Type B pancreatic cell (in vitro differentiated cells): ENCODE measurements around the gene ZNF732. TPM values are rescaled to one million over a fixed set of nuclear protein-coding genes. Genes with fewer than 3 reads are reported as not detected.

Source experiments
- DNase-seq: peaks from one replicate; pipeline ENCODE4 v3.0.0; 2021; ENCODE audit warnings: mixed read lengths; ENCODE audit not compliant: unreplicated experiment; ENCODE audit errors: extremely low spot score
- H3K27ac Mint-ChIP-seq: 2 replicates; pipeline ENCODE4 v1.8.0; 2021; ENCODE audit warnings: mild to moderate bottlenecking, mixed read lengths
- H3K27me3 Mint-ChIP-seq: 2 replicates; pipeline ENCODE4 v1.8.0; 2021; ENCODE audit warnings: mixed read lengths
- H3K36me3 Mint-ChIP-seq: 2 replicates; pipeline ENCODE4 v1.8.0; 2021; ENCODE audit warnings: mixed read lengths
- H3K4me1 Mint-ChIP-seq: one replicate; pipeline ENCODE4 v1.8.0; 2021; ENCODE audit warnings: mixed read lengths; ENCODE audit not compliant: unreplicated experiment
- H3K4me3 Mint-ChIP-seq: 2 replicates; pipeline ENCODE4 v1.8.0; 2021; ENCODE audit warnings: mild to moderate bottlenecking, mixed read lengths
- H3K9me3 Mint-ChIP-seq: 2 replicates; pipeline ENCODE4 v1.8.0; 2021; ENCODE audit warnings: mixed read lengths
- microRNA-seq: library from miRNA; unstranded; fragments of <30 nt; microRNA quantifications from one replicate; pipeline ENCODE4, GENCODE V29; 2020
- total RNA-seq: library from RNA; stranded (reverse); gene quantifications from 2 replicates; pipeline ENCODE4 v1.2.1, GENCODE V29; 2021; ENCODE audit warnings: low replicate concordance
- TF ChIP-seq, protein P1 (sequence below): fragments of 200-600 bp; sonication (generic); conservative IDR thresholded peaks from 2 replicates; pipeline ENCODE4 v1.5.0; 2021; ENCODE audit warnings: antibody characterized with exemption, mild to moderate bottlenecking

Gene ZNF732
- total RNA-seq, 1 donor from 2014 or later, result 2.7 TPM

DNA sequence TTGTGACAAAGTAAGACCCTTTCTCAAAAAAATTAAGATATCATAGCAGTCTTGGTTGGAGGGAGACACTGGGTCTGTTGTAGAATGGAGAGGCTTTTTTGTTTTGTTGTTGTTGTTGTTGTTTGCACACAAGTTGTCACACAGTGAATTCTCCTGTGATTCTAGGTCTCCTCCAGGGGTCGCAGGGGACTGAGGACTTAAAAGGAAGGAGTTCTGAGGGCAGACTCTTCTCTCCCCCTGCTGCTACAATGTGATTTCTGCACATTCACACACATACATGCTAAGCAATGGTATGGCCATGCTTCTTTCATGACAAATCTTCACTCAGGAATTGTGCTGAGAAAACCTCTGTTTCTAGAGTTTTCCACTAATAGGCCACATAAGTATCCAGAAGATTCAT, 71.1 kb downstream of the ZNF732 start:
- TF ChIP-seq, protein P1, sequence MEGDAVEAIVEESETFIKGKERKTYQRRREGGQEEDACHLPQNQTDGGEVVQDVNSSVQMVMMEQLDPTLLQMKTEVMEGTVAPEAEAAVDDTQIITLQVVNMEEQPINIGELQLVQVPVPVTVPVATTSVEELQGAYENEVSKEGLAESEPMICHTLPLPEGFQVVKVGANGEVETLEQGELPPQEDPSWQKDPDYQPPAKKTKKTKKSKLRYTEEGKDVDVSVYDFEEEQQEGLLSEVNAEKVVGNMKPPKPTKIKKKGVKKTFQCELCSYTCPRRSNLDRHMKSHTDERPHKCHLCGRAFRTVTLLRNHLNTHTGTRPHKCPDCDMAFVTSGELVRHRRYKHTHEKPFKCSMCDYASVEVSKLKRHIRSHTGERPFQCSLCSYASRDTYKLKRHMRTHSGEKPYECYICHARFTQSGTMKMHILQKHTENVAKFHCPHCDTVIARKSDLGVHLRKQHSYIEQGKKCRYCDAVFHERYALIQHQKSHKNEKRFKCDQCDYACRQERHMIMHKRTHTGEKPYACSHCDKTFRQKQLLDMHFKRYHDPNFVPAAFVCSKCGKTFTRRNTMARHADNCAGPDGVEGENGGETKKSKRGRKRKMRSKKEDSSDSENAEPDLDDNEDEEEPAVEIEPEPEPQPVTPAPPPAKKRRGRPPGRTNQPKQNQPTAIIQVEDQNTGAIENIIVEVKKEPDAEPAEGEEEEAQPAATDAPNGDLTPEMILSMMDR, result no peak
- DNase-seq, result no peak
- Mint-ChIP-seq H3K27me3 (no peaks in the 10 kb centered on the region), H3K4me1 (no peaks in the 10 kb centered on the region), H3K27ac (no peak overlapping the region), H3K36me3 (peaks cover 4% of the 10 kb centered on the region), H3K4me3 (no peak overlapping the region), H3K9me3 (peaks cover 23% of the 10 kb centered on the region)

DNA sequence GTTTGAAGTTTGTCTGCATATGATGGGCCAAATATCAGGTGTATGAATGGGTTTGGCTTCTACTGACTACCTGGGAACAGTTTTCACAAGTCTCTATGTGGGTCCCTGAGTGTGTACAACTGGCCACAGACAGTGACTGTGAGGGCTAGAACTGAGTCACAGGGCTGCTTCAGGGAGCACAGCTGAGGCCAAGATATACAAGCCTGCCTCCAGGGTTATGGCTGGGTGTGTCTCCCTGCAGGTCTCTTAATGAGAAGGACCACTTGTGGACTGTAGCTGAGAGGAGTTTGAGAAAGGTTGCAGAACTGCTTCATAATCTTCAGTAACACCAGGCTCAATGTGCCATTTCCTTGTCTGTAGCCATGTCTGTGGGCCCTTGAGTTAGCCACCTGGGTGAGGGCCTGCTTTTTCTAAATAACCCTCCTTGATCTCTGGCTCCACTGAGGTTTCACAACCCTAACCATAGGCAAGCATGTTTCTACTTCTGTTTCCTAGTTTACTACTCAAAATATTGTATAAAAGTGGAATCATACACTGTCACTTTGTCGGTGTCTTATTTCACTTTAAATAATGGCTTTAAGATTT, 81.3 kb downstream of the ZNF732 start:
- no peak overlapping the region for H3K27ac Mint-ChIP-seq
- peaks cover 3% of the 10 kb centered on the region for H3K36me3 Mint-ChIP-seq
- H3K27me3 Mint-ChIP-seq, result no peaks in the 10 kb centered on the region

More for the DNA sequence above, 81.3 kb downstream of the ZNF732 start:
- Mint-ChIP-seq H3K4me3 (no peak overlapping the region), H3K4me1 (no peaks in the 10 kb centered on the region), H3K9me3 (no peaks in the 10 kb centered on the region)
- no peak for DNase-seq
- TF ChIP-seq, protein P1, result no peak

Small RNA genes within 50 kb of the gene (microRNA-seq; reads per million reads assigned to microRNA genes)
- gene MIR571, result not detected

Other genes starting within 250 kb of the ZNF732 start
- gene ZNF718, start 181.0 kb downstream of the ZNF732 start, total RNA-seq, result 7.4 and 10.5 TPM in 2 replicates
- gene ZNF141, start 32.3 kb upstream of the ZNF732 start, total RNA-seq, result 22.9 and 31.7 TPM in 2 replicates
- gene ZNF721, start 193.7 kb upstream of the ZNF732 start, total RNA-seq, result 36.2 and 42.0 TPM in 2 replicates
- gene PIGG, start 193.7 kb upstream of the ZNF732 start, total RNA-seq, result 61.8 and 63.6 TPM in 2 replicates